GM23338 (cell line): ENCODE data around the gene ZNF628. TPM values are rescaled to one million over a fixed set of nuclear protein-coding genes. Genes with fewer than 3 reads are reported as not detected.
"Not testable (repeated sequence)": the region's sequence is repeated elsewhere in the genome, so short reads cannot be mapped to it uniquely, and the experiment has no call there.

ENCODE experiments used
- ATAC-seq: fragments of 200-7000 bp; cut with Tn5 transposase; 3 replicates; pipeline ENCODE4 v1.9.1; 2020
- DNase-seq: peaks from one replicate; pipeline ENCODE4 v3.0.0-alpha.2; 2015; ENCODE audit warnings: low spot score
- H2AFZ ChIP-seq: fragments of 200-600 bp; sonication (generic); 2 replicates; pipeline ENCODE4 v1.8.0; 2016; ENCODE audit warnings: antibody characterized with exemption, mild to moderate bottlenecking, moderate library complexity
- H3F3A ChIP-seq: fragments of 200-600 bp; sonication (generic); replicated peaks from 2 replicates; pipeline ENCODE4 v1.8.0; 2017; ENCODE audit warnings: antibody characterized with exemption, mixed run types, low read depth
- H3K27ac ChIP-seq: fragments of 200-600 bp; sonication (generic); 2 replicates; pipeline ENCODE4 v1.6.1; 2016; ENCODE audit warnings: low read depth
- H3K27me3 ChIP-seq: fragments of 200-600 bp; sonication (generic); 2 replicates; pipeline ENCODE4 v1.8.0; 2016; ENCODE audit warnings: mild to moderate bottlenecking, mixed run types, moderate library complexity; ENCODE audit not compliant: insufficient read depth
- H3K36me3 ChIP-seq: fragments of 200-600 bp; sonication (generic); 2 replicates; pipeline ENCODE4 v1.8.0; 2016; ENCODE audit warnings: mild to moderate bottlenecking; ENCODE audit not compliant: insufficient read depth
- H3K4me1 ChIP-seq: fragments of 200-600 bp; sonication (generic); 2 replicates; pipeline ENCODE4 v1.8.0; 2016; ENCODE audit warnings: mild to moderate bottlenecking, moderate library complexity; ENCODE audit not compliant: insufficient read depth
- H3K4me2 ChIP-seq: fragments of 200-600 bp; sonication (generic); 2 replicates; pipeline ENCODE4 v1.7.1; 2017; ENCODE audit warnings: mixed run types
- H3K4me3 ChIP-seq: fragments of 200-600 bp; sonication (generic); 2 replicates; pipeline ENCODE4 v1.6.1; 2016; ENCODE audit warnings: mixed run types
- H3K79me2 ChIP-seq: fragments of 200-600 bp; sonication (generic); replicated peaks from 2 replicates; pipeline ENCODE4 v1.8.0; 2017; ENCODE audit warnings: mild to moderate bottlenecking; ENCODE audit not compliant: insufficient read depth
- H3K9me2 ChIP-seq: fragments of 200-600 bp; sonication (generic); 2 replicates; pipeline ENCODE4 v1.8.0; 2017; ENCODE audit not compliant: insufficient read depth
- H4K20me1 ChIP-seq: fragments of 200-600 bp; sonication (generic); replicated peaks from 2 replicates; pipeline ENCODE4 v1.8.0; 2017; ENCODE audit warnings: mild to moderate bottlenecking; ENCODE audit not compliant: insufficient read depth
- H3K27ac Mint-ChIP-seq: 2 replicates; pipeline ENCODE4 v1.8.0; 2020; ENCODE audit warnings: inconsistent platforms, mild to moderate bottlenecking, moderate library complexity, mixed read lengths
- H3K27me3 Mint-ChIP-seq: 3 replicates; pipeline ENCODE4 v1.8.0; 2022; ENCODE audit warnings: low read depth, mild to moderate bottlenecking, moderate library complexity, mixed read lengths, inconsistent platforms; ENCODE audit not compliant: insufficient read depth, poor library complexity
- H3K36me3 Mint-ChIP-seq: 3 replicates; pipeline ENCODE4 v1.8.0; 2021; ENCODE audit warnings: low read depth, mild to moderate bottlenecking, inconsistent platforms, moderate library complexity, mixed read lengths
- H3K4me1 Mint-ChIP-seq: 3 replicates; pipeline ENCODE4 v1.8.0; 2020; ENCODE audit warnings: mild to moderate bottlenecking, inconsistent platforms, mixed read lengths
- H3K4me3 Mint-ChIP-seq: 3 replicates; pipeline ENCODE4 v1.8.0; 2021; ENCODE audit warnings: moderate library complexity, mild to moderate bottlenecking, inconsistent platforms, mixed read lengths
- H3K9me3 Mint-ChIP-seq: 3 replicates; pipeline ENCODE4 v1.8.0; 2020; ENCODE audit warnings: moderate library complexity, mild to moderate bottlenecking, inconsistent platforms, mixed read lengths
- CREB1 ChIP-seq: fragments of 250-450 bp; sonication (Bioruptor Pico); IDR thresholded peaks from 2 replicates; pipeline ENCODE4 v1.5.0; 2020; ENCODE audit warnings: low read depth, mild to moderate bottlenecking, moderate library complexity
- CTCF ChIP-seq, 2 experiments: fragments of 200-600 bp in 1 of 2; sonication (generic) in 1 of 2; conservative IDR thresholded peaks; 2 replicates each; pipeline versions ENCODE4 v1.5.1 to v1.6.1; 2016 to 2017; ENCODE audit warnings: antibody characterized with exemption in 2 of 2, low read depth in 2 of 2, mild to moderate bottlenecking in 2 of 2, moderate library complexity in 1 of 2
- EZH2 ChIP-seq: fragments of 200-600 bp; sonication (generic); IDR thresholded peaks from one replicate; pipeline ENCODE4 v1.8.0; 2017; ENCODE audit warnings: antibody characterized with exemption, mild to moderate bottlenecking, low read depth; ENCODE audit not compliant: unreplicated experiment
- JUNB ChIP-seq: IDR thresholded peaks from one replicate; pipeline ENCODE4 v1.6.1; 2016; ENCODE audit warnings: antibody characterized with exemption; ENCODE audit not compliant: unreplicated experiment
- NANOG ChIP-seq: IDR thresholded peaks from 2 replicates; pipeline ENCODE4 v1.6.1; 2016; ENCODE audit warnings: antibody characterized with exemption, borderline replicate concordance
- POLR2AphosphoS5 ChIP-seq: IDR thresholded peaks from 2 replicates; pipeline ENCODE4 v1.6.1; 2016; ENCODE audit warnings: antibody characterized with exemption, low read depth
- STAT1 ChIP-seq: IDR thresholded peaks from one replicate; pipeline ENCODE4 v1.6.1; 2016; ENCODE audit warnings: antibody characterized with exemption; ENCODE audit not compliant: unreplicated experiment
- ZNF114 ChIP-seq: fragments of 250-450 bp; sonication (Bioruptor Pico); IDR thresholded peaks from 2 replicates; pipeline ENCODE4 v1.5.0; 2020; ENCODE audit warnings: mild to moderate bottlenecking, moderate library complexity
- ZNF331 ChIP-seq: fragments of 250-450 bp; sonication (Bioruptor Pico); IDR thresholded peaks from 2 replicates; pipeline ENCODE4 v1.5.0; 2020; ENCODE audit warnings: low read depth, mild to moderate bottlenecking, moderate library complexity
- ZNF462 ChIP-seq: fragments of 250-450 bp; sonication (Bioruptor Pico); IDR thresholded peaks from 2 replicates; pipeline ENCODE4 v1.5.0; 2020; ENCODE audit warnings: mild to moderate bottlenecking, moderate library complexity
- polyA plus RNA-seq: library from polyadenylated mRNA; unstranded; fragments of >200 nt; fragmentation: Nextera tagmentation; extraction: Ambion mirVana; gene quantifications from 2 replicates; pipeline ENCODE4 v1.2.1, GENCODE V29; 2016
- total RNA-seq: library from RNA; depleted of rRNA; stranded (reverse); fragments of >200 nt; shearing (Covaris generic); gene quantifications from 2 replicates; pipeline ENCODE4 v1.2.3, GENCODE V29; 2014

Gene ZNF628
- total and polyA plus RNA-seq, 2 experiments from 2014 or later = 4.9 to 10.7 TPM

- H3F3A ChIP-seq, H3K4me1 ChIP-seq, H3K4me3 ChIP-seq, H2AFZ ChIP-seq, ATAC-seq, H3K4me2 ChIP-seq, H3K36me3 ChIP-seq, H3K9me2 ChIP-seq, H3K27ac Mint-ChIP-seq, H3K36me3 Mint-ChIP-seq, H3K27ac ChIP-seq, H3K79me2 ChIP-seq, DNase-seq, H3K4me3 Mint-ChIP-seq, H4K20me1 ChIP-seq, H3K9me3 Mint-ChIP-seq: not testable (repeated sequence)
- Mint-ChIP-seq H3K4me1 (peaks cover 10% of the 10 kb centered on the region), H3K27me3 (peaks cover 56% of the 10 kb centered on the region)
- peaks cover 84% of the 10 kb centered on the region for H3K27me3 ChIP-seq
Measured at GRCh38 chr19:55448175-55448490, 28.3 kb upstream of the ZNF628 start.

GRCh38 chr19:55449469-55449868 lies 26.9 kb upstream of the ZNF628 start:
- 0 out of 2 replicates have a peak, but pooled peaks cover 4% of the 10 kb centered on the region for H3F3A ChIP-seq
- H3K9me2 ChIP-seq = no peaks in the 10 kb centered on the region
- ATAC-seq (no peak), DNase-seq (no peak)
- no peak overlapping the region for H3K4me2 ChIP-seq
- H3K4me3 ChIP-seq = no peak overlapping the region
- no peak overlapping the region for H2AFZ ChIP-seq
- H3K27me3 ChIP-seq = peaks cover 70% of the 10 kb centered on the region
- no peak for TF ChIP-seq ZNF462
- TF ChIP-seq NANOG = no peak
- no peak for TF ChIP-seq CREB1 (CRISPR knock-in tag)
- TF ChIP-seq EZH2 = no peak
- no peak for TF ChIP-seq CTCF (conservative IDR thresholded peaks at IDR 0.05; ENCODE audit: low read depth in 2 of 2)
- no peak for TF ChIP-seq ZNF114 (CRISPR knock-in tag)
- no peak for TF ChIP-seq JUNB
- TF ChIP-seq POLR2AphosphoS5 = no peak
- no peak for TF ChIP-seq STAT1
- no peak for TF ChIP-seq ZNF331 (CRISPR knock-in tag)
- peaks cover 3% of the 10 kb centered on the region; the same call in 1 of the 3 replicates for H3K4me1 Mint-ChIP-seq
- no peak overlapping the region for H3K27ac Mint-ChIP-seq
- H3K36me3 ChIP-seq = no peaks in the 10 kb centered on the region
- H4K20me1 ChIP-seq = no peaks in the 10 kb centered on the region; the same call in 1 of the 2 replicates
- H3K27me3 Mint-ChIP-seq = peaks cover 47% of the 10 kb centered on the region
- peaks cover 6% of the 10 kb centered on the region; the same call in 1 of the 3 replicates for H3K36me3 Mint-ChIP-seq
- H3K4me1 ChIP-seq = peaks cover 3% of the 10 kb centered on the region; the same call in 1 of the 2 replicates
- no peaks in the 10 kb centered on the region for H3K79me2 ChIP-seq
- H3K27ac ChIP-seq = no peak overlapping the region
- no peak overlapping the region for H3K4me3 Mint-ChIP-seq
- H3K9me3 Mint-ChIP-seq = no peaks in the 10 kb centered on the region; the same call in 2 of the 3 replicates
